Cardiac septum (tissue), 1 donor: ENCODE data around the gene WDR45B. TPM values are rescaled to one million over a fixed set of nuclear protein-coding genes. Genes with fewer than 3 reads are reported as not detected.
"Not testable (repeated sequence)": the region's sequence is repeated elsewhere in the genome, so short reads cannot be mapped to it uniquely, and the experiment has no call there.

Experiments
- DNase-seq: peaks from one replicate; pipeline ENCODE4 v3.0.0-alpha.2; 2020; ENCODE audit warnings: low spot score
- intact Hi-C: fragments of 100-400 bp; cut with DNase I; formaldehyde crosslinking; loops from one replicate; pipeline ENCODE4 v1.14.0; 2022
- total RNA-seq: library from RNA; stranded (reverse); fragmentation: NEBNext Ultra II Directional; extraction: Animal tissue kit (Norgen Biotek cat#: 25700); gene quantifications from one replicate; pipeline ENCODE4 v1.2.1, GENCODE V29; 2021
- donor health status: DM: no; HTN: no; CAD: no.

WDR45B gene
- total RNA-seq, 1 donor from 2014 or later: 45.4 TPM

- no peak for DNase-seq
- intact Hi-C loops: no loop called here
Observed at GRCh38 chr17:82661717-82662683, 13.8 kb upstream of the WDR45B start.

- no peak for DNase-seq
- intact Hi-C loops: no loop called here
Observed at GRCh38 chr17:82659886-82660285, 11.6 kb upstream of the WDR45B start.

GRCh38 chr17:82658796-82659452, 10.7 kb upstream of the WDR45B start:
- intact Hi-C loops: no loop called here
- no peak for DNase-seq

GRCh38 chr17:82658331-82658730, 10.1 kb upstream of the WDR45B start:
- intact Hi-C loops: no loop called here
- no peak for DNase-seq

- DNase-seq: no peak
- intact Hi-C loops: no loop called here
Observed at GRCh38 chr17:82657926-82658325, 9.7 kb upstream of the WDR45B start.

GRCh38 chr17:82656266-82656665, 8.0 kb upstream of the WDR45B start:
- no peak for DNase-seq
- intact Hi-C loops: no loop called here

GRCh38 chr17:82655523-82655922, 7.3 kb upstream of the WDR45B start:
- DNase-seq: no peak

GRCh38 chr17:82655038-82655479, 6.8 kb upstream of the WDR45B start:
- DNase-seq: no peak
- intact Hi-C loops: no loop called here

More at GRCh38 chr17:82655523-82655922, 7.3 kb upstream of the WDR45B start:
- intact Hi-C loops: no loop called here

- not testable (repeated sequence) for DNase-seq
- intact Hi-C loops: loop anchor here (5.0 kb wide), 1 partner anchor 63 kb away; the partner anchor contains the start of gene FN3KRP
Observed at GRCh38 chr17:82654611-82655010, 6.4 kb upstream of the WDR45B start.

GRCh38 chr17:82653651-82654528, 5.6 kb upstream of the WDR45B start:
- DNase-seq: no peak
- intact Hi-C loops: loop anchor here (5.0 kb wide), 1 partner anchor 63 kb away; the partner anchor contains the start of gene FN3KRP

GRCh38 chr17:82650723-82651122, 2.5 kb upstream of the WDR45B start:
- intact Hi-C loops: loop anchor here (5.0 kb wide), 1 partner anchor 67 kb away; the partner anchor contains the start of gene FN3KRP
- DNase-seq: no peak

GRCh38 chr17:82649501-82650261, 1.4 kb upstream of the WDR45B start:
- intact Hi-C loops: loop anchor here (2.0 to 5.0 kb wide), 4 partner anchors 19 to 103 kb away; partner anchors contain the start of genes FN3KRP and TBCD
- DNase-seq: no peak

GRCh38 chr17:82648742-82649331, 593 bp upstream of the WDR45B start:
- intact Hi-C loops: loop anchor here (2.0 to 5.0 kb wide), 3 partner anchors 20 to 103 kb away; partner anchors contain the start of gene TBCD
- peak; percentile 79 for DNase-seq

GRCh38 chr17:82647593-82648164, 565 bp downstream of the WDR45B start:
- intact Hi-C loops: loop anchor here (2.0 to 5.0 kb wide), 3 partner anchors 21 to 105 kb away; partner anchors contain the start of gene TBCD
- DNase-seq: no peak

- intact Hi-C loops: loop anchor here (5.0 kb wide), 2 partner anchors 53 to 107 kb away; partner anchors contain the start of gene TBCD
- DNase-seq: no peak
Observed at GRCh38 chr17:82645516-82645915, 2.7 kb downstream of the WDR45B start.

GRCh38 chr17:82644148-82644547, 4.1 kb downstream of the WDR45B start:
- intact Hi-C loops: no loop called here
- DNase-seq: no peak

- intact Hi-C loops: no loop called here
Observed at GRCh38 chr17:82642022-82642421, 6.2 kb downstream of the WDR45B start.

GRCh38 chr17:82640036-82640435, 8.2 kb downstream of the WDR45B start:
- no peak for DNase-seq
- intact Hi-C loops: no loop called here

More at GRCh38 chr17:82642022-82642421, 6.2 kb downstream of the WDR45B start:
- no peak for DNase-seq
